Activated gamma-delta T cell (primary cell): ENCODE results near the gene PHACTR2.
"Not testable (repeated sequence)": the region's sequence is repeated elsewhere in the genome, so short reads cannot be mapped to it uniquely, and the experiment has no call there.

Experiments
- DNase-seq: peaks from one replicate; lab custom pipeline; 2025; lab: John Stamatoyannopoulos, UW

Gene PHACTR2

DNA sequence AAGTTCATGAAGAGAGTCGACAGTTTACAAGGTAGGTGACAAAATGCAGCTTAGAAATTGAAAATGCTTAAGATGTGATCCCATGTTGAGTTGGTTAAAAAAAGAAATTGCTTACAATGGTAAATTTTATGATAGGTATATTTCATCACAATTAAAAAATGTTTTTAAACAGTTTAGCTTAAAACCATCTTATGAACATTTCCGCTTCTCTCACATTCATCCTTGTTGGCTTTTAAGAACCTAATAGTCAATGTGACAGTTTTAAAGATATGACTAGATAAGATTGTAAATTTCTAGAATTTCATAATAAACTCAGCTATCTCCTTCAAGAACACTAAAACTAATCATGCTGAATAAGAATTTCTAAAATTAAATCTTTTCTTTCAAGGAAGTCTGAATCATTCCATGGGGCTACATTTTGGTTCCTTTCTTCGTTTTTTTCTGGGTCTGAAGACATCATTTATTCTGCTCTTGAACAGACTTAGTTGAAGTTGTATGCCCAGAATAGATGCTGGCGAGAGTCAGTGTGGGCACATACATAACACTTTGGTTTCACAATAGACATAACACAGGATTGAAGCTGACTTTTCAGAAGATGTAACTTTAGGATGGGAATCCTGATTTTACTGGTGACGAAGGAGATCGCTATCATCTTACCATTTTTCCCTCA lies 129.5 kb downstream of the PHACTR2 start:
- DNase-seq: no peak

DNA sequence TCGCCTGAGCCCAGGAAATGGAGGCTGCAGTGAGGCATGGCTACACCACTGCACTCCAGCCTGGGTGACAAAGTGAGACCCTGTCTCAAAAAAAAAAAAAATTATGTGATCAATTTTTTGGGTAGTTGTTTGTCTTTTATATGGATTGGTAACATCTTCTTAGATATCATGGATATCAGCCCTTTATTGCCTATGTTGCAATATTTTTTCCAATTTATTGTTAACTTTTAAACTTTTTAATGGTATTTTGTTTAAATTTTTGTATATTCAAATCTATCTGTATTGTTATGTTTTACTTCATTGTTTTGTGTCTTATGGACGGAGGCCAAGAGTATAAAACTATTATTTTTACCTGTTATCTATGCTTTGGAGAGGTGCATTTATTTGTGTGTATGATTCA lies 133.0 kb downstream of the PHACTR2 start:
- DNase-seq: no peak

DNA sequence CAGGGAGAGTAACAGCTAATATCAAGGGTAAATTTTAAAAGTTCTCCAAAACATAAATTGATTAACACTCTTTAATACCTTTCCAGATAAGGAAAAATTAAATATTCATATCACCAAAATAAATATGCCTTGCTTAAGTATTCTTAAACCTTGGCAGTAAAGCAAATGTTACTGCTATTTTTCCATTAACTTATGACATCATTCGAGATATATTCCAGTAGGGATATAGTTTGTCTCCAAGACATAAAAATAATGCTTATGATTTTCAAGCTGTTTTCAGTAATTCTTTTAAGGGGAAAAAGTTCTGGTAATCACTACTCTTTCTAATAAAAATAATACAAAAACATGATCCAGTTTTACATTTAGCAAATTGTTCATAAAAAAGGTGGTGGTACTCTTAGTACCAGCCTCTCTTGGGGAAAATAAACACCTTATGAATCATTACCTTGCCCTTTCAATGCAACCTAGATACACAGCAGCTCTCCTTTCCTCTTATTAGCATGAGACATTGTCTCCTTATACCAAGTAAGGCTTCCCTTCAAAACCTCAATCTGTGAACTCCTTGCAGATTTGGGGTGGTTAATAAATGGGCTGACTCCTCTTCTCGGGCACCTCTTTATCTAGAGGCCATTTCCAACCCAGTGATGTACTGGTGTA lies 133.9 kb downstream of the PHACTR2 start:
- no peak for DNase-seq

DNA sequence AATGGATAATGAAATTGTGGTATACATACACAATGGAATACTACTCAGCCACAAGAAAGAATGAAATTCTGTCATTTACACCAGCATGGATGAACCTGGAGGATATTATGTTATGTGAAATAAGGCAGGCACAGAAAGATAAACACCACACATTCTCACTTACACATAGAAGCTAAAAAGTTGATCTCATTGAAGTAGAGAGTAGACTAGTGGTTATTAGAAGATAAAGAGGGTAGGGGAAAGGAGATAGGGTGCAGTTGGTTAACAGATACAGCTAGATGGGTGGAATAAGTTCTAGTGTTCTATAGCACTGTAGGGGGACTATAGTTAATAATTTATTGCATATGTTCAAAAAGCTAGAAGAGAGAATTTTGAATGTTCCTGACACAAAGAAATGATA lies 139.9 kb downstream of the PHACTR2 start:
- DNase-seq: no peak

DNA sequence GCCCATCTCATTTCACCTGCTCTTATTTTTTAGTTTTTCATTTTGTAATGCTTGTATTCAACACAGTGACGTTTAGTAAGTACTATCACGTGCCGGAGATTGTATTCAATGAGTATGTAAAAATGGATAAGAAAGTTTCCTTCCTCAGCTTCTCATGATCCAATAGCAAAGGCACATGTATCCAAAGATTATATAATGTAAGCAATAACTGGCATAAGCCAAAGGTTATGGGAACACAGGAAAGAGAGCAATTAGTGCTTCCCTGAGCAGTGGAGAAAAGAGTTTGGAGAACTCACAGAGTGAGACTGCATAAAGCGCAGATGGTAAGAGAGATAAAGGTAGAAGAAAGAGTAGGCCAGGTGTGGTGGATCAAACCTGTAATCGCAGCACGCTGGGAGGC lies 143.6 kb downstream of the PHACTR2 start:
- DNase-seq: no peak

DNA sequence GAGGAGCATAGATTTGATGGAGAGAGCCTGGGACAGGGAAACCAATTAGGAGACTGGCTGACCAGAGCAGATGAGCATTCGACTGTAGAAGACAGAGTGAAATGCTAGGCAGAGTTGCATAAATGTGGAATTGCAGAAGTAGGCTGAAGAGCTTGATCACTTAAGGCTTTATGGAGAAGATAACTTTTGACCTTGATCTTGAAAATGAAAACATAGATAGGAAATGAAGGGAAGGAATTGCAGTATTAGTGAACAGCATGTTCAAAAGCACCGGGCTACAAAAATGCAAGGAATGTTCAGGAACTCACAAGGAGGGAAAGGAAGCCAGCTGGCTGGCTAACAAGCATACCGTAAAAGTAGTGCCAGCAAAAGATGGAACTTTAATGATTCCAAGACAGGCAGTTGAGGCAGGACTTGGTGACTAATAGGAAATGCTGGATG lies 144.8 kb downstream of the PHACTR2 start:
- DNase-seq: no peak

DNA sequence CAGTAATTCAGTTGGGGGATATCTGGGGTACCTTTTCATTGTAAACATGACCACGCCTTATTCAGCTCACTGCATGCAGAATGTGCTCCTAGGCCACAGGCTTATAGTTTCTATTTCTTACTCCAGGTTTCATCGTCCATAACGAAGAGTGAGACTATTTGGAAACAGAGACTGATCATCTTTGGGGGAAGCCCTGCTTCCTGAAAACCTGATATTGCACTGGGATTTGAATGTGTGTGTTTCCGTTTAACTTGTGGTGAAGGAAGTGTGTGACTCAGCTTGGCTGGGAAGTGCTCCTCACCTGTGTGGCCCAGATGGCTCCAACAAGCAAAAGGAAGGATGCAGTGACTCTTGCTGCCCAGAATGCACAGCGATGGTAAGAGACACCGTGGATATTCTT lies 145.8 kb downstream of the PHACTR2 start:
- no peak for DNase-seq

DNA sequence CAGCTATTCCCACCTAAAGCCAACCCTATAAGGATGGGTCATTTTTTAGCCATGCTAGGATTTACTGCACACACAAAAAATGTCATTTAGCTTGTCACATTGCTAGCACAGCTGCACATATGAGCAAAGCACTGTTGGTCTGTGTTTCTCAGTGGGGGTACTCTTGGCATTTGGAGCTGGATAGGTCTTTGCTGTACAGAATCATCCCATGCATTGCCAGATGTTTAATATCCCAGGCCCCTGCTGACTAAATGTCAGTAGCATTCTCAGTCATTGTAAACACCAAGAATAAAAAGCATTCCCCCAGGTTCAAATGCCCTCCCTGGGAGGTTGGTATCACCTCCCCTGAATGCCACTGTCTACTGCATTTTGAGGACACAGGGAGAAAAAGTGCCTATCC lies 150.8 kb downstream of the PHACTR2 start:
- no peak for DNase-seq

DNA sequence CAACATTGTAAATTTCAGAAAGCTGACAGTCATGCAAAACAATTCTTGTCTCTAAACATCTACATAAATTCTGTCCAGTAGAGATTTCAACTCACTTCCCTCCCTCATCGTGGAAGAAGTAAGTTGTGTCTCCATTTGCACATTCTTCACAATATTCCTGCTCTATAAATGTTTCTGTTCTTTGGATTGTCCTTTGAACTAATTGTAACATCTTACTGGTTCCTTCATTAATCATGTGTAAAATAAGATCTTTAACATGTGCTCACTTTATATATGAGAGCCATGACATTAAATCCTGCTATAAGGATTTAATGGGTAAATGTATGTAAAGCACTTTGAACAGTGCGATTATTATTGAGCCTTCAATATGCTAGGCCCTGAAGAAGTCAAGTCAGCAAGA lies 158.4 kb downstream of the PHACTR2 start:
- DNase-seq: no peak

DNA sequence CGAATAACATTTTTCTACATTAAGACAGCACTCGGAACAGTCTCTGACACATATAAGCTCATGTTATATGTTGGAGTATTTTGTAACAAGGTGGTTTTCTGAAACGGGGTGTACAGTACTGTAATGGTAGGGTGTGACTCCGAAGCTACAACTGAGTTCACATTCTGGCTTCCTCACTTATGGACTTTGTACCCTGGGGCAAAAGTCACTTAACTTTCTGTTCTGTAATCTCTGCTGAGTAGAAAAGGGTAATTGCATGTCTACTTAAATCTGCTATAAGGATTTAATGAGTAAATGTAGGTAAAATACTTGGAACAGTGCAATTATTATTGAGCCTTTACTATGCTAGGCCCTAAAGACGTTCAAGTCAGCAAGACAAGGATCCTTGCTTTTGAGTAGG lies 160.6 kb downstream of the PHACTR2 start:
- DNase-seq: no peak

DNA sequence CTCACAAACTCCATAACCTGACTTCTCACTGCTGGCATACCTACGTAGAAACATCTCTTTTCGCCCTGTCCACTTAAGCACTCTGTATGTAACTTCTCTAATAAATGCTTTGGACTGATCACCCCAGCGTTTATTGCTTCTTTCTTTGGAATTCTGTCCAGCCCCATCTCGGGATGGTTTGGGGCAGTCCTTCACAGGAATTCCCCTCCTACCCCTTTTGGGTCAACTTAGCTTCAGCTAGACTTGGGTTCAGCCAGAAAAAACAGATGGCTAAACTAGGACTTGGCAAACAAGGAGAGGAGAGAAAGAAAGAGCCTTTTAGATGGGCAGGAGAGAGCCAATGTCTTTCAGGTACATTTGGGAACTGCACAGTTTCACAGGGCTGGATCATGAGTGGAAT lies 161.4 kb downstream of the PHACTR2 start:
- DNase-seq: no peak

DNA sequence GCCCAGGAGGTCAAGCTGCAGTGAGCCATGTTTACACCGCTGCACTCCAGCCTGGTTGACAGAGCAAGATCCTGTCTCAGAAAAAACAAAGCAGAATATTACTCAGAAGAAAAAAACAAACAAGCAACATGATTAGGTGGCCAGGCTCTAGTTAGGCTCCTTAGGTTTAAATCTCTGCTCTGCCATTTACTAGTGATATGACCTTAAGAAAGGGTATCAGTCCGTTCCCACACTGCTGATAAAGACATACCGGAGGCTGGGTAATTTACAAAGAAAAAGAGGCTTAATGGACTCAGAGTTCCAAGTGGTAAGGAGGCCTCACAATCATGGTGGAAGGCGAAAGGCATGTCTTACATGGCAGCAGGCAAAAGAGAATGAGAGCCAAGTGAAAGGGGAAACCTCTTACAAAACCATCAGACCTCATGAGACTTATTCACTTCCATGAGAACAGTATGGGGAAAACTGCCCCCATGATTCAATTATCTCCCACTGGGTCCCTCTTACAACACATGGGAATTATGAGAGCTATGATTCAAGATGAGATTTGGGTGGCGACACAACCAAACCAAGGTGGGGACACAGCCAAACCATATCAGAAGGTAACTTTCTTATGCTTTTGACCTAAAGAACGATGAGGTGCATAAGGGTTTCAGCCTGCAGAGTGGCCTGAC lies 163.0 kb downstream of the PHACTR2 start:
- DNase-seq: no peak

DNA sequence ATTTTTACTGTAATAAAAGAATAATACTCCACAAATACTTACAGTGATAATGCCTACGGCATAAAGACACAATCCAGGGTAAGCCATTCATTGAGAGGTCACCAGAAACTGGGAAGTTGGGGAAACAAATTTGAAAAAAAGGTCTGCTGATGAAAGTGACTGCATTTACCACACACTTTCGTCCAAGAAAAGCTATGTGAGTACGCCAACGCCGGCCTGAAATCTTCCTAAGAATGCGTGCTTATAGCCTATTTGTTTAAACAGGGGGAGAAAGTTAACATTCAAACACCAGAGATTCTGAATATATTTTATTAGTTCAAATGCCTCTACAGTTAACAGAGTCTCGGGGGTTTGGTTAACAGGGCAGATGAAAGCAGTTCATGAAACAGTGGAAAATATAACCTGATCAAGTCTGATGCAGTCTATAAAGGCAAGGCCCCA lies 164.7 kb downstream of the PHACTR2 start:
- no peak for DNase-seq

DNA sequence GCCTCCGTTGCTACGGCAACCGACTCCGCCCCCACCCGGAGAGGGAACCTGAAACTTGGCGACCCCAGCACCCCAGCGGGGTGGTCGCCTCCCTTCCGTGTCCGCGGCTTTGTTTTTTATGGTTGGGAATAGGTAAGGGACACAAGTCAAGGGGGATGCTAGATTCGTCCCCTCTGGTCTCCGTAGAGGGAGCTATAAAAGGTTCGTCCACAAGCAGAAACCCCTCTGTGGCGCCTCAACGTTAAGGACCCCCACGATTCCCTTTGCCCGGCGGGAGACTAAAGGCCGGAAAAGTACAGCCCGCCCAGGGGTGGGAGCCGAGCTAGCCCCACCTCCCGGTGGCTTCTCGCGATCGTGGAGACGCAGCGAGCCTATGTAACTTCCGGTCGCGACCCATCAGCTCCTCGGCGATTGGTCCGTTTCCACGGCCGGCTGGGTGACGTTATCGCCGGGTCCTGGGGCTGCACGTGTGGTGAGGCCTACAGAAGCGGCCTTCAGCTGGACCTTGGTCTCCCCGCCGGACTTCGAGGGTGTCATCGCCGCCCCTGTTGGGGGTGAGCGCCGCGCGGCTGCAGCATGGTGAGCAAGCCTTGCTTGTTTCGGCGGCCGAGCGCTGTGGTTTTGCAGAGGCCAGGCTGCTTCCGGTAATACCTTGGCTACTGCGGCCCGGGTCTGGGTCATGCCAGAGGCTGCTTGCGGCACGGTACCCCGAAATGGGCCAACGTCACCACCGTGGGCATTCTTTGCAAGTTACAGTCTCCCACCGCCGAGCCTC lies 165.3 kb downstream of the PHACTR2 start, which contains the start of gene LTV1:
TSS of gene LTV1 (plus strand) at position 437 of the 775 bp plus-strand sequence. CDS start at position 577, 140 bp downstream.
- DNase-seq: peak; percentile 77

DNA sequence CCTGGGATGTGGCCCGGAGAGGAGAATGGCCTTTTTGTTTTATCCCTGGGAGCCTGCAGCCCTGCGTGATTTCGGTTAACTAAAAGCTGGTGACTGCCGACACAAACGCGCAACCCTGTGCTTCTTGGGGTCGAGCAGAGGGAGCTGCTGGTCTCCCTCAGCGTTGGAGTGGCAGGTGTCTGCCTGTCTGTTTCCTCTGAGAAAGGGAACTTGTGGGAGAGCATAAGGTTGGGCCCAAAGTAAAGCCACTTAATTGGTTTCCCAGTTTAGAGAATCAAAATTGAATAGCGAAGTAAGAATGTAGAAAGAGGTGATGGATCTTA lies 165.9 kb downstream of the PHACTR2 start:
- DNase-seq: no peak

DNA sequence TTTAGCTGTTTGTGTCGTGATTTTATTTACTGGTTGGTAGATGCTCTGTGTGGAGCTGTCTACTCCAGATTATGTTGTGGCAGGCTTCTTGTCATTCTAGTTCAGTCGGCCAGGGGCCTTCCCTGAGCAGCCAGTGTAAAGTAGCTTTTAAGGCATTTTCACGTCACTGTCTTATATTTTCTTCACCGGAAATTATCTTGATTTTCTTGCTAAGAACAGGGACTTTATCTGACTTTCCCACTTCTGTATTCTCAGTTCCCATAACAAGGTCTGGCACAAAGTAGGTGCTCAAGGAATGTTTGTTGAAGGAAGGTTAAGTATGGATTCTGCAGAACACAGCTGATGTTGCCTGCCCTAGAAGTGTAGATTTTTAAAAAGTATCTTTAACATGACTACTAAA lies 166.2 kb downstream of the PHACTR2 start:
- no peak for DNase-seq

DNA sequence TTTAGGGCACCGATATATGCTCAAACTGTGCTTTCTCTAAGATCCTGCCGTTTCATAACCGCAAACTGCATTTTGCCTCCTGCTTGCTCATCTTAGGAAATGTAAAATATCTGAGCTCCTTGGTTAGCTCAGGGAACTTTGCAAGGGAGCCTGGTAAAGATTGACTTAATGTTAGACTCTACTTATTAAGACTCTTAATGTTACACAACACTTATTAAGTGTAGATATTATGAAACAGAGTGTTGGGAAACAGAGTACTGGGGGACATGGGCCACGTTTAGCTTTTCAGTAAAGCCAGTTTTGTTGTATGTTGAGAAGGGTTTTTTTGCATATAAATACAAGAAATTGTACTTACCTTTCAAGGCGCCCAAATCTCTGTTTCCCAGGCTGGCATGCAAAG lies 167.3 kb downstream of the PHACTR2 start:
- no peak for DNase-seq

DNA sequence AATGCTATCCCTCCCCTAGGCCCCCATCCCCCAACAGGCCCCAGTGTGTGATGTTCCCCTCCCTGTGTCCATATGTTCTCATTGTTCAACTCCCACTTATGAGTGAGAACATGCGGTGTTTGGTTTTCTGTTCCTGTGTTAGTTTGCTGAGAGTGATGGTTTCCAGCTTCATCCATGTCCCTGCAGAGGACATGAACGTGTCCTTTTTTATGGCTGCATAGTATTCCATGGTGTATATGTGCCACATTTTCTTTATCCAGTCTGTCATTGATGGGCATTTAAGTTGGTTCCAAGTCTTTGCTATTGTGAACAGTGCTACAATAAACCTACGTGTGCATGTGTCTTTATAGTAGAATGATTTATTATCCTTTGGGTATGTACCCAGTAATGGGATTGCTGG lies 173.9 kb downstream of the PHACTR2 start:
- not testable (repeated sequence) for DNase-seq

DNA sequence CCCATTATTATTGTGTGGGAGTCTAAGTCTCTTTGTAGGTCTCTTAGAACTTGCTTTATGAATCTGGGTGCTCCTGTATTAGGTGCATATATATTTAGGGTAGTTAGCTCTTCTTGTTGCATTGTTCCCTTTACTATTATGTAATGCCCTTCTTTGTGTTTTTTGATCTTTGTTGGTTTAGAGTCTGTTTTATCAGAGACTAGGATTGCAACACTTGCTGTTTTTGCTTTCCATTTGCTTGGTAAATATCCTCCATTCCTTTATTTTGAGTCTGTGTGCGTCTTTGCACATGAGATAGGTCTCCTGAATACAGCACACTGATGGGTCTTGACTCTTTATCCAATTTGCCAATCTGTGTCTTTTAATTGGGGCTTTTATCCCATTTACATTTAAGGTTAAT lies 177.3 kb downstream of the PHACTR2 start:
- DNase-seq: not testable (repeated sequence)

DNA sequence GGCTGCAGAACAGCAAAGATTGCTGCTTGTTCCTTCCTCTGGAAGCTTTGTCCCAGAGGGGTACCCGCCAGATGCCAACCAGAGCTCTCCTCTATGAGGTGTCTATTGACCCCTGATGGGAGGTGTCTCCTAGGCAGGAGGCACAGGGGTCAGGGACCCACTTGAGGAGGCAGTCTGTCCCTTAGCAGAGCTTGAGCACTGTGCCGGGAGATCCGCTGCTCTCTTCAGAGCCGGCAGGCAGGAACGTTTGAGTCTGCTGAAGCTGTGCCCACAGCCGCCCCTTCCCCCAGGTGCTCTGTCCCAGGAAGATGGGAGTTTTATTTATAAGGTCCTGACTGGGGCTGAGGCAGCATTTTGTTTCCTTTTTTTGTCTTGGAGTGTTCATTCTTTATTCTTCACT lies 179.0 kb downstream of the PHACTR2 start:
- not testable (repeated sequence) for DNase-seq

DNA sequence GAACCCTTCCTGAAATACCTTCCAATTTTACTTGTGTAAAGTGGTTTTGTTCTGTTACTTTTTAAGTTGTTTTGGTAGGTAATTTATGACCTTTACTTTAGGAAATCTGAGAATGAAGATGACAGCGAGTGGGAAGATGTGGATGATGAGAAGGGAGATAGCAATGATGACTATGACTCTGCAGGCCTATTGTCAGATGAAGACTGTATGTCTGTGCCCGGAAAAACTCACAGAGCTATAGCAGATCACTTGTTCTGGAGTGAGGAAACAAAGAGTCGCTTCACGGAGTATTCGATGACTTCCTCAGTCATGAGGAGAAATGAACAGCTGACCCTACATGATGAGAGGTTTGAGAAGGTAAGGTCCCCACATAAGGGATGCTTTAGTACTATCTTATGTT lies 179.9 kb downstream of the PHACTR2 start:
- no peak for DNase-seq

DNA sequence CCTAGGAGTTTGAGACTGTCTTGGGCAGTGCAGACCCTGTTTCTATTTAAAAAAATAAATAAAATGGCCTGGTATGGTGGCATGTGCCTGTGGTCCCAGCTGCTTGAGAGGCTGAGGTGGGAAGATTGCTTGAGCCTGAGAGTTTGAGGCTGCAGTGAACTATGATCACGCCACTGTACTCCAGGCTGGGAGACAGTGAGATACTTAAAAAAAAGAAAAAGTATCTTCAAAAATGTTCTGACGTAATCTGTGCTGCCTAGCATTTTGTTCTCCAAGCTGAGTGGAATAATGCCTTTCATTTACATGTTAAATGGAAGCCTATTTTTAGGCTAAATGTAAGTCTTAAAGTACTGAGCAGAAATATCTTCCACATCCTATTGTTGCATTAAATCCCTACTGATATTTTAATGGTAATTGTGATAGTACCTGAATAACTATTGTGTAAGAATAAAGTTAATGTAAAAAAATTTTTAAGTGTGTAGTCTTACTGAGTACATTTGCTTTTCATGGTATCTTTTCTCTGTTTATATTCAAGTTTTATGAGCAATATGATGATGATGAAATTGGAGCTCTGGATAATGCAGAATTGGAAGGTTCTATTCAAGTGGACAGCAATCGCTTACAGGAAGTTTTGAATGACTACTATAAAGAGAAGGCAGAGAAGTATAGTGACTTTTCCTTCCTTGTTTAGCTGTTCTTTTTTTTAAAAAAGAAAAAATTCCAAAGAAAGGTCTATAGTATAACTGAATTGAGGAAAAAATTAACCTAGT lies 182.3 kb downstream of the PHACTR2 start:
- DNase-seq: no peak
